Mucosa of descending colon (tissue), 3 donors: ENCODE data around the gene MYBPC2. TPM values are rescaled to one million over a fixed set of nuclear protein-coding genes. Genes with fewer than 3 reads are reported as not detected.

Experiments used
- ATAC-seq: fragments of 200-7000 bp; cut with Tn5 transposase; one replicate; pipeline ENCODE4 v1.9.1; 2020; ENCODE audit warnings: mild to moderate bottlenecking, moderate library complexity
- DNase-seq, 3 donors: peaks; one replicate each; pipeline ENCODE4 v3.0.0-alpha.2; 2020
- H3K36me3 ChIP-seq: fragments of 200-600 bp; one replicate; pipeline ENCODE4 v1.8.0; 2021; ENCODE audit warnings: low read depth, mild to moderate bottlenecking
- H3K4me1 ChIP-seq: fragments of 200-600 bp; one replicate; pipeline ENCODE4 v1.8.0; 2021; ENCODE audit warnings: low read depth, mild to moderate bottlenecking
- H3K4me3 ChIP-seq: fragments of 200-600 bp; one replicate; pipeline ENCODE4 v1.8.0; 2021; ENCODE audit warnings: mild to moderate bottlenecking
- H3K9me3 ChIP-seq: fragments of 200-600 bp; one replicate; pipeline ENCODE4 v1.8.0; 2021; ENCODE audit warnings: mild to moderate bottlenecking
- CTCF ChIP-seq: fragments of 200-600 bp; IDR thresholded peaks from one replicate; pipeline ENCODE4 v1.8.0; 2022; ENCODE audit warnings: antibody characterized with exemption, mild to moderate bottlenecking
- intact Hi-C, 2 donors: fragments of 100-400 bp; cut with DNase I in 1 of 2; cut with micrococcal nuclease in 1 of 2; formaldehyde crosslinking; loops; one replicate each; pipeline versions ENCODE4 v1.11.0 to v1.11.1; 2022; cut with DNase I, micrococcal nuclease
- total RNA-seq, 3 donors: library from RNA; stranded (reverse); fragmentation: NEBNext Ultra II Directional in 2 of 3; extraction: Animal tissue kit (Norgen Biotek cat#: 25700) in 2 of 3; gene quantifications; one replicate each; pipeline versions ENCODE4 v1.2.1 to v1.2.4, GENCODE V29; 2021 to 2023
- donor health status: DM: no; HTN: no; CAD: no; lungs with moderate emphysema.
- donor health status: DM: no; HTN: no; CAD: no.
- donor health status: DM: no; HTN: yes; CAD: no.

MYBPC2 gene
- total RNA-seq, 3 donors from 2014 or later = 0.10 to 0.14 TPM; not detected in 1

DNA sequence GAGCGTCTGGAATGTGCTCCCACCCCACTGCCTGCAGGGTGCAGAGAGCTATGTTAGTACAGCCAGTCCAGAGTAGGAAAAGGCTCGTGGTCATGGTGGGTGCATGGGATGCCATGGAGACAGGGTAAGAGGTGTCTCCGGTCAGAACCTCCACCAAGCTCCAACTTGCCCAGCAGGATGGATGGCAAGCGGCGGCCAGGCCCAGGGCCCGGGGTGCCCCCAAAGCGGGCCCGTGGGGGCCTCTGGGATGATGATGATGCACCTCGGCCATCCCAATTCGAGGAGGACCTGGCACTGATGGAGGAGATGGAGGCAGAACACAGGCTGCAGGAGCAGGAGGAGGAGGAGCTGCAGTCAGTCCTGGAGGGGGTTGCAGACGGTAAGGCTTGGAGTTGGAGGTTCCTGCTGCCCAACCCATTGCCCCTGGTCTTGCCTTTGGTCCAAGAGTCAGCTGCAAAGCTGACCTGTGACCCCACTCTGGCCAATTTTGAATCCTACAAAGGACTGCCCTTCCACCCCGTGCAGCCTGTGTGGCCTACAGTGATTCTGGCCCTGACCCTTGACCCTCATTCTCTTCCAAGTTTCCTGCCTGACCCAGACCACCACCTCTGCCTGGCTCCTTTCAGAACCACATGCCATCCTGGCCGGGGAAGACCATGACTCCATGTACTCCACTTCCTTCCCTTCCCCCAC is 33.9 kb upstream of the MYBPC2 start:
- no peak overlapping the region for H3K4me3 ChIP-seq
- ATAC-seq (no peak), DNase-seq (no peak)
- no peaks in the 10 kb centered on the region for H3K9me3 ChIP-seq
- intact Hi-C loops = no loop called here
- no peak for TF ChIP-seq CTCF
- H3K36me3 ChIP-seq = no peaks in the 10 kb centered on the region
- no peaks in the 10 kb centered on the region for H3K4me1 ChIP-seq

GRCh38 chr19:50399368-50399745 is 33.3 kb upstream of the MYBPC2 start:
- Histone ChIP-seq H3K4me1 (no peaks in the 10 kb centered on the region), H3K4me3 (no peak overlapping the region), H3K36me3 (no peaks in the 10 kb centered on the region), H3K9me3 (no peaks in the 10 kb centered on the region)
- peak in 1 of 3 donors; percentile 16 for DNase-seq
- TF ChIP-seq CTCF = no peak
- ATAC-seq = no peak
- intact Hi-C loops = no loop called here

DNA sequence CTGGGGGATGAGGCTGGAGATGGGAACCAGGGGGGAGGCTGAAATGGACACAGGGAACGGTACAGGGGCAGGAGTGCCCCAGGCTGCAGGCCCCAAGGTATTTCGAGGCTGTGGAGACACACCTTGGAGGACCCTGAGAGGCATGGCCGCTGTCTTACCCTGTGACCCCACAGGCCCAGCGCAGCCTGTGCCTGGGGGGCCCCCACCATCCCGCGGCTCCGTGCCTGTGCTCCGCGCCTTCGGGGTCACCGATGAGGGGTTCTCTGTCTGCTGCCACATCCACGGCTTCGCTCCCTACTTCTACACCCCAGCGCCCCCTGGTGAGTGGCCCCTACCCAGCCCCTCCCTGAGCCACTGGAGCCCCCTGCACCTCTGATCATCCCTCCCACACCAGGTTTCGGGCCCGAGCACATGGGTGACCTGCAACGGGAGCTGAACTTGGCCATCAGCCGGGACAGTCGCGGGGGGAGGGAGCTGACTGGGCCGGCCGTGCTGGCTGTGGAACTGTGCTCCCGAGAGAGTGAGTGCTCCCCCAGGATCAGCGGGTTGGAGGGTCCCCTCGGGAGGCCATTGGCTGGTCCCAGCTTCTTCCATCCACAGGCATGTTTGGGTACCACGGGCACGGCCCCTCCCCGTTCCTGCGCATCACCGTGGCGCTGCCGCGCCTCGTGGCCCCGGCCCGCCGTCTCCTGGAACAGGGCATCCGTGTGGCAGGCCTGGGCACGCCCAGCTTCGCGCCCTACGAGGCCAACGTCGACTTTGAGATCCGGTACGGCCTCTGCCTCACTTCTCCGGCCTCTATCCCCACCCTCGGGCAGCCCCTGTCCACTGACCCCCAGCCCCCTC is 30.9 kb upstream of the MYBPC2 start:
- ATAC-seq = no peak
- Histone ChIP-seq H3K4me3 (no peak overlapping the region), H3K4me1 (no peaks in the 10 kb centered on the region), H3K36me3 (no peaks in the 10 kb centered on the region), H3K9me3 (no peaks in the 10 kb centered on the region)
- intact Hi-C loops = no loop called here
- no peak for TF ChIP-seq CTCF
- no peak for DNase-seq

DNA sequence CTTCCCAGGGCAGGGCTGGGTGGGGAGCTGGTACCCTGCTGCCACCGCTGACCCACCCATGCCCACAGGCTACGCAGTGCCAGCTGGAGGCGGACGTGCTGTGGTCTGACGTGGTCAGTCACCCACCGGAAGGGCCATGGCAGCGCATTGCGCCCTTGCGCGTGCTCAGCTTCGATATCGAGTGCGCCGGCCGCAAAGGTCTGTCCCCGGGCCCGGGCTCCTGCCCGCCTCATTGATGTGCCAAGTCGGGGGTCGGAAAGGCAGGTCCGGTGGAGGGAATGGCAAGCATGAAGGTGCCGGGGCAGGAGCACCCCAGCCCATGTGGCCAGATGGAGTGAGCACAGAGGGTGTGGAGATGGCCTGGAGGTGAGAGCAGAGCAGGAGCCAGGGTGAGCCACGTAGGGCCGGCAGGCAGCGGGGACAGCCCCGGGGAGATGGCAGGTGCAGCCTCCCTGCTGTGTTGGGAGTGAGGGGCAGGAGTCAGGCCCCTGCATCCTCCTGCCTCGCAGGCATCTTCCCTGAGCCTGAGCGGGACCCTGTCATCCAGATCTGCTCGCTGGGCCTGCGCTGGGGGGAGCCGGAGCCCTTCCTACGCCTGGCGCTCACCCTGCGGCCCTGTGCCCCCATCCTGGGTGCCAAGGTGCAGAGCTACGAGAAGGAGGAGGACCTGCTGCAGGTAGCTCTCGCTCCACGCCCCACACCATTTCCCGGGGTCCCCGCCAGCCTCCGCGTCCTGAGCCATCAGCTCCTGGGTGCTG is 30.0 kb upstream of the MYBPC2 start:
- no peaks in the 10 kb centered on the region for H3K36me3 ChIP-seq
- intact Hi-C loops = no loop called here
- ATAC-seq (no peak), DNase-seq (no peak)
- TF ChIP-seq CTCF = no peak
- H3K4me1 ChIP-seq = no peaks in the 10 kb centered on the region
- no peak overlapping the region for H3K4me3 ChIP-seq
- H3K9me3 ChIP-seq = no peaks in the 10 kb centered on the region

- H3K4me1 ChIP-seq = peaks cover 9% of the 10 kb centered on the region
Observed at GRCh38 chr19:50406156-50406820, 26.4 kb upstream of the MYBPC2 start.

More at GRCh38 chr19:50406156-50406820, 26.4 kb upstream of the MYBPC2 start:
- ATAC-seq (no peak), DNase-seq (no peak)
- TF ChIP-seq CTCF = no peak
- H3K9me3 ChIP-seq = no peaks in the 10 kb centered on the region
- intact Hi-C loops = no loop called here
- no peak overlapping the region for H3K4me3 ChIP-seq
- no peaks in the 10 kb centered on the region for H3K36me3 ChIP-seq
